Measurements from ENCODE around the gene HSPG2.

GRCh38 chr1:21926065-21926464 lies 11.0 kb downstream of the HSPG2 start:
- TF ChIP-seq EZH2phosphoT487 (conservative IDR thresholded peaks at IDR 0.05; ENCODE audit: low read length), result no peak
- TF ChIP-seq, protein P1, sequence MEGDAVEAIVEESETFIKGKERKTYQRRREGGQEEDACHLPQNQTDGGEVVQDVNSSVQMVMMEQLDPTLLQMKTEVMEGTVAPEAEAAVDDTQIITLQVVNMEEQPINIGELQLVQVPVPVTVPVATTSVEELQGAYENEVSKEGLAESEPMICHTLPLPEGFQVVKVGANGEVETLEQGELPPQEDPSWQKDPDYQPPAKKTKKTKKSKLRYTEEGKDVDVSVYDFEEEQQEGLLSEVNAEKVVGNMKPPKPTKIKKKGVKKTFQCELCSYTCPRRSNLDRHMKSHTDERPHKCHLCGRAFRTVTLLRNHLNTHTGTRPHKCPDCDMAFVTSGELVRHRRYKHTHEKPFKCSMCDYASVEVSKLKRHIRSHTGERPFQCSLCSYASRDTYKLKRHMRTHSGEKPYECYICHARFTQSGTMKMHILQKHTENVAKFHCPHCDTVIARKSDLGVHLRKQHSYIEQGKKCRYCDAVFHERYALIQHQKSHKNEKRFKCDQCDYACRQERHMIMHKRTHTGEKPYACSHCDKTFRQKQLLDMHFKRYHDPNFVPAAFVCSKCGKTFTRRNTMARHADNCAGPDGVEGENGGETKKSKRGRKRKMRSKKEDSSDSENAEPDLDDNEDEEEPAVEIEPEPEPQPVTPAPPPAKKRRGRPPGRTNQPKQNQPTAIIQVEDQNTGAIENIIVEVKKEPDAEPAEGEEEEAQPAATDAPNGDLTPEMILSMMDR (IDR thresholded peaks at IDR 0.05; ENCODE audit: insufficient read depth, low read length, poor library complexity, severe bottlenecking), result no peak

Data from SU-DHL-6 (cell line).